Measurements from ENCODE around the gene CYP19A1. TPM values are rescaled to one million over a fixed set of nuclear protein-coding genes. Genes with fewer than 3 reads are reported as not detected.

CYP19A1 gene
- total and polyA plus RNA-seq, 2 of the 8 experiments (the other 6 are each of a cell fraction or from before 2014, with no cell fraction given), result not detected

GRCh38 chr15:51240066-51240465 lies 98.3 kb downstream of the CYP19A1 start:
- no peak overlapping the region for H3K23ac ChIP-seq (ENCODE audit: insufficient read length)
- no peak for DNase-seq (ENCODE audit: low read depth in 1 of 2, low spot score in 2 of 2)
- H3K4ac ChIP-seq (replicated peaks; ENCODE audit: insufficient read length, low read depth, low read length), result no peak overlapping the region
- TF ChIP-seq POLR2AphosphoS5 (IDR thresholded peaks at IDR 0.05; ENCODE audit: low read depth, low read length), result no peak
- TF ChIP-seq ZNF274 (IDR thresholded peaks at IDR 0.05; ENCODE audit: borderline replicate concordance, extremely low read depth, low read length), result no peak
- no peak for TF ChIP-seq CHD2 (IDR thresholded peaks at IDR 0.05; ENCODE audit: low read length)
- no peak for TF ChIP-seq PHF8 (conservative IDR thresholded peaks at IDR 0.05; ENCODE audit: low read depth, low read length)
- TF ChIP-seq POLR2A (IDR thresholded peaks at IDR 0.05; ENCODE audit: control extremely low read depth in 1 of 2, low read depth in 2 of 2, low read length in 2 of 2), result no peak
- no peak for TF ChIP-seq HDAC2 (IDR thresholded peaks at IDR 0.05; ENCODE audit: borderline replicate concordance in 1 of 2, low read depth in 2 of 2, low read length in 2 of 2)
- no peak for TF ChIP-seq TCF12 (IDR thresholded peaks at IDR 0.05; ENCODE audit: low read depth, low read length)
- no peak for TF ChIP-seq JUN (IDR thresholded peaks at IDR 0.05; ENCODE audit: low read depth, low read length)
- TF ChIP-seq ATF3 (IDR thresholded peaks at IDR 0.05; ENCODE audit: insufficient read depth, low read depth, low read length), result no peak
- TF ChIP-seq KDM4A (IDR thresholded peaks at IDR 0.05; ENCODE audit: low read depth, low read length, severe bottlenecking), result no peak
- TF ChIP-seq ASH2L (IDR thresholded peaks at IDR 0.05; ENCODE audit: low read length), result no peak
- no peak for TF ChIP-seq BRCA1 (IDR thresholded peaks at IDR 0.05; ENCODE audit: low read depth, low read length)
- no peak for TF ChIP-seq RBBP5 (IDR thresholded peaks at IDR 0.05; ENCODE audit: borderline replicate concordance, low read depth, low read length)
- no peak for TF ChIP-seq KDM5A (IDR thresholded peaks at IDR 0.05; ENCODE audit: low read length)
- no peak for TF ChIP-seq GABPA (IDR thresholded peaks at IDR 0.05; ENCODE audit: borderline replicate concordance, insufficient read depth, low read length)

More at GRCh38 chr15:51240066-51240465, 98.3 kb downstream of the CYP19A1 start:
- WGBS, 2 experiments (ENCODE audit: extremely low coverage in 1 of 2, insufficient coverage in 1 of 2, insufficient read length in 1 of 2, insufficient replicate concordance in 2 of 2, low coverage in 1 of 2, low lambda C conversion rate in 2 of 2, missing lambda C conversion rate in 1 of 2), result 79% methylated on average over 3 of the region's 4 CpGs; no CpG with 5 or more reads in 1 of the 2 experiments
- POLR2A ChIA-PET (ENCODE audit: partially characterized antibody), result no interaction called here
- H3K9ac ChIP-seq (replicated peaks in 1 of 4; ENCODE audit: extremely low read depth in 1 of 4, low read depth in 3 of 4, low read length in 3 of 4), result no peak overlapping the region
- H3K79me1 ChIP-seq (ENCODE audit: low read depth, low read length), result peaks cover 2% of the 10 kb centered on the region; the same call in 1 of the 2 replicates
- H3K9me3 ChIP-seq (ENCODE audit: insufficient read depth in 2 of 2, low read depth in 1 of 2, low read length in 1 of 2), result no peaks in the 10 kb centered on the region
- no peak overlapping the region for H2BK5ac ChIP-seq (ENCODE audit: low read depth, low read length)
- H4K20me1 ChIP-seq (replicated peaks in 1 of 2; ENCODE audit: control insufficient read depth in 1 of 2, insufficient read depth in 2 of 2, low read length in 2 of 2), result no peaks in the 10 kb centered on the region
- no peak overlapping the region for H2AK5ac ChIP-seq (ENCODE audit: low read depth, low read length)
- H3K4me1 ChIP-seq (replicated peaks in 1 of 4; ENCODE audit: control insufficient read depth in 3 of 4, insufficient read depth in 4 of 4, low read length in 3 of 4), result peaks cover 0 to 11% (median 2%) of the 10 kb centered on the region in 4 experiments; a peak in 3 of 7 replicates
- no peak overlapping the region for H2BK12ac ChIP-seq (ENCODE audit: low read depth, low read length)
- CTCF ChIA-PET (ENCODE audit: partially characterized antibody), result interaction anchor here (0.8 to 4.4 kb wide), 5 partner anchors 11 to 162 kb away, joined by 3 to 34 read pairs (median 8); no protein-coding TSS in a partner anchor
- no peak overlapping the region for H2BK120ac ChIP-seq (replicated peaks; ENCODE audit: low read depth, low read length)
- no peak overlapping the region for H4K5ac ChIP-seq (ENCODE audit: insufficient read length, low read depth, low read length)
- no peak overlapping the region for H3K56ac ChIP-seq (replicated peaks; ENCODE audit: insufficient read length, low read depth, low read length)
- H4K91ac ChIP-seq (replicated peaks; ENCODE audit: insufficient read length, low read length), result no peak overlapping the region
- no peak overlapping the region for H2BK20ac ChIP-seq (ENCODE audit: low read length)
- H2AFZ ChIP-seq (ENCODE audit: low read length), result no peak overlapping the region
- H4K8ac ChIP-seq (ENCODE audit: extremely low read depth, insufficient read depth, low read length), result no peak overlapping the region
- H3K79me2 ChIP-seq (ENCODE audit: control insufficient read depth in 1 of 2, insufficient read depth in 2 of 2, low read length in 2 of 2), result no peaks in the 10 kb centered on the region
- no peak overlapping the region for H3K18ac ChIP-seq (ENCODE audit: extremely low read depth, low read length)
- no peak overlapping the region for H3K27ac ChIP-seq (ENCODE audit: low read depth, low read length)
- no peak overlapping the region for H3K4me3 ChIP-seq (ENCODE audit: extremely low read depth in 1 of 4, insufficient read depth in 2 of 4, low read depth in 3 of 4, low read length in 4 of 4)
- H3K36me3 ChIP-seq (ENCODE audit: control insufficient read depth in 2 of 4, insufficient read depth in 4 of 4, low read length in 3 of 4), result no peaks in the 10 kb centered on the region
- H3K27me3 ChIP-seq (replicated peaks in 1 of 4; ENCODE audit: control insufficient read depth in 3 of 4, extremely low read depth in 1 of 4, insufficient read depth in 3 of 4, low read length in 3 of 4), result no peaks in the 10 kb centered on the region
- no peaks in the 10 kb centered on the region for H3K23me2 ChIP-seq (ENCODE audit: low read depth, low read length)
- no peak overlapping the region for H2BK15ac ChIP-seq (ENCODE audit: low read length)
- no peak overlapping the region for H3K14ac ChIP-seq (ENCODE audit: insufficient read length)
- no peak overlapping the region for H3K4me2 ChIP-seq (ENCODE audit: insufficient read depth in 1 of 2, low read depth in 2 of 2, low read length in 2 of 2)
- FAIRE-seq, result no peak
